HG03175 (cell line): ENCODE data around the gene PRKAG2.

Experiments
- ATAC-seq: cut with Tn5 transposase; IDR thresholded peaks from one replicate; pipeline ENCODE4 v1.9.1; 2021; ENCODE audit warnings: mild to moderate bottlenecking, moderate library complexity; ENCODE audit not compliant: unreplicated experiment

Gene PRKAG2

DNA sequence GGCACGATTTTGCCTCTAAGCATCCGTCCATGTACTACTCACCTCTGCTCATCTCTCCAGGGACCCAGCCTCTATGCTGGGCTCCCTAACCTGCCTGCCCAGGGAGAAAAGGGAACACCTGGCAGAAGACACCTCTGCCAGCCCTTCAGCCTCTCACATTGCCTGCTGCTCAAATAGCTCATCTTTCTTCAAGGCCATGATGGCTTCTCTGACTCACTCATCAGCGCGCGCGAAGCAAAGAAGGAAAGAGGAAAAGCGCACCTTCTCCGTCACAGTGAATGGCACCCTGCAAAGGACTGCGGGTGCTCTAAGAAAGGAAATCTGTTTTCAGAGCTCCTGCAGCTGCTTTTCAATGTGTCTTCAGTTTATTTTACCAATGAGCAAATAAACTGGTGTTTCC lies 174.0 kb downstream of the PRKAG2 start:
- no peak for ATAC-seq

DNA sequence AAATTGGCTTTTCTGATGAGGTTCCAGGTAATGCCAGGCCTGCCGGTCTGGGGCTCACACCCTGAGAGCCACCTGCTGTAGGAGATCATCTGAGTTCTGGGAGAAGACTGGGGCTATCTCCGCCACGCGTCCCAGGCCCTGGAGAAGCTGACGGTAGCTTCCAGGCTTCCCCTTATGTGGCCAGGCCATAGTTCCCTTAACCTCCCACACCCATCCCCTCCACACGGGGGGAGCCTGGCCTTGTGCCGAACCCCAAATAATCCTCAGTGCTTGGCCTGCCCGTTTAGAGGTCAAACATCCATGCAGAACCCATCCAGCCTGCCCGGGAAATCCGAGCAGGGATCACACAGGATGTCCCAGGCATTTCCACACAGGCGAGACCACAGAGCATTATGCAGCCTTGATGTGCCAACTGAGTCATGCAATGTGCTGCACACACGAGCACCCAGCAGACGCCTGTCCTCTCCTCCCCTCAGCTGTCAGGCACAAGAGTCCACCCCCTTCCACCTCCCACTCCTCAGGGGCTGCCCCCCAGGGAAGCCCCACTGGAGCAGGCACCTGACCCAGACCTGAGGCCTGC lies 176.2 kb downstream of the PRKAG2 start:
- ATAC-seq, result no peak

DNA sequence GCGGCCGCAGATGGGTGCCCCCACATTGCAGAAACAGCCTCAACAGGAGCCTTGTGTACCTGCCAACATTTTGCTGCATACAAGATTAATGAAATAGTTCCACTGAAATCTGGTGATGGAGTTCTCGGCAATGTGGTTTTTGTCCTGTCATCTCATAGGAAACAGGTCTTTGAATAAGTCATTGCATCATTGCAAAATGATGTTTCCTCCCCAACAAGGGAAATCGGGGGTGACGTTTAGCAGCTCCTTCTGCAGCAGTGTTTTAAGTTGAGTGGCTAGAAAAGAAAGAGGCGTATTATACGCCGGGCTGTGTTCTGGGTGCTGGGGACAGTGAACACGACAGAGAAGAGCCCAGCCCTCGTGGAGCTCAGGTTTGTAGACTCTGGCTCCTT lies 177.0 kb downstream of the PRKAG2 start:
- ATAC-seq, result no peak

GRCh38 chr7:151699147-151699927 lies 177.6 kb downstream of the PRKAG2 start:
- ATAC-seq, result no peak

DNA sequence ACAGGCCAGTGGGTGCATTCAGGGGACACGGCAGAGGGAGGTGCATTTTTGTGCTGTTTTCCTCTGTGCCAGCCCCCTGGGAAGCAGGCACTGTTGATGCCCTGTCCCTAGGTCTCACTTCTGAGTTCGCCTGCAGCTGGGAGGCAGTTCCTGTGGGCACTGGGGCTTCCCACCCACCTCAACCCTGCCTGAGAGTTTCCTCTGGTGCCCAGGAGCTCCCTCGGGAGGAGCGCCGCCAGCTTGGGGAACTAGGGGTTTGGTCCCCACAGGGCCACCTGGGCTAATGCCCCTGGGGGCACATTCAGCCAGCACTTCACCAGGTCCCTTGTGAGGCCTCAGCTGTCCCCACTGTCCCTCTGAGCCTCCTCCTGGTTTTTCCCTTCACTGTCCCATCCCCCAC lies 179.0 kb downstream of the PRKAG2 start:
- no peak for ATAC-seq

GRCh38 chr7:151697515-151697895 lies 179.4 kb downstream of the PRKAG2 start:
- ATAC-seq, result no peak

DNA sequence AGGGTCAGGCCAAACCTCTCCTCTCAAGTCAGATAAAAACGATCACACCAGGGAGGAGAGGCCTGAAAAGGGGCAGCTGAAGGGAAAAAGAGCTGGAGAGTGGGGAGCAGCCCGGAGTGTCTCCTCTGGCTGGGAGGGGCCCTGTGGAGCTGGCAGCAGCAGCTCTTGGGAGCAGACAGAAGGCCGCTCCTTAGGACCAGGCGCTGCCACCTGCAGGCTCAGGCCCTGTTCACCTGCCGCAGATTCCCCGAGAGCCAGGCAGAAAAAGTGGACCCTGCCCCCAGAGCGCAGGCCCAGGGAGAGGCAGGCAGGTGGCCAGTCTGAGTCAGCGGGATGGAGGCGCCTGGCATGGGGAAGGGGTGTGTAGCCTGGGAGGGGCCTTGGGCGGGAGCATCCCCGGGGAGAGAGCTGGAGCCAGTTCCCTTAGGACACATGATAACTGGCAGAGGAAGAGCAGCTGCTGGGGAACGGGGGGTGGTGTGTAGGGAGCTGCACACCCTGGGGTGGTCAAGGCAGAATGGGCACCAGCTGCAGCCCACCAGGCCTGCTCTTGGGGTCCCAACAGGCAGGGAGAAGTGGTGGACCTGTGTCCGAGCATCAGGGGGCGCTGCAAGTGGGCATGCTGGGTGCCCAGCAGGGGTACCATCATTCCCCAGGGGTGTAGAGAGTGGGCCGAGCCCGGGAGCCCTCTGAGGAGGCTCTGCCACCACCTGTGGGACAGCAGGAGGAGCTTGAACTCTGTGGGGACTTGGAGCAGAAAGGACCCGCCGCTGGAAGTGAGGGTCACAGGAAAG lies 180.0 kb downstream of the PRKAG2 start:
- no peak for ATAC-seq

DNA sequence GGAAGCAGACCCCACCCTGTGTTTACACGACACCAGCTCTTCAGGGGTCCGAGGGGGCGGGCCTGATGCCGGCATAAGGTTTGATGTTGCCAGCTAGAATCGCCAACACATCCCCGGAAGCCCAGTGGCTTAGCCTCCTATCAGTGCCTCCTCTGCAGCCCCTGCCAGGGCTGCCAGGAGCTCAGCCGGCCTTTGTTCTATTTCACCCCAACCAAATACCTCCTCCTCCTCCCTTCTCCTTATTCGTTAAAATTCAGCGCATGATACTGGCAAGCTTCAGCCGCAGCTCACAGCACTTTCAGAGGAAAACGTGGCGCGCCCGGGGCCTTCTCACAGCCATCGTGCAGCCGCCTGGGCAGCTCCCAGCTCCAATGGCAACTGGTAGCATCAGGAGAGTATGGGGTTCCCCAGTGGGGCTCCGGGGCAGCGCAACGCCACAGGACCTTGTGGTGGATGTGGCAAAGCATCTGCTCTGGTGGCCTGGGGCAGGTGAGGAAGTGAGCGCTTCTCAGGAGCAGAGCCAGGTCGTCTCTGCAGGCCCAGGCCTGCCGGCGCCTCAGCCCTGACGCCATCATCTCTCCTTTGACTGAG lies 180.9 kb downstream of the PRKAG2 start:
- no peak for ATAC-seq

DNA sequence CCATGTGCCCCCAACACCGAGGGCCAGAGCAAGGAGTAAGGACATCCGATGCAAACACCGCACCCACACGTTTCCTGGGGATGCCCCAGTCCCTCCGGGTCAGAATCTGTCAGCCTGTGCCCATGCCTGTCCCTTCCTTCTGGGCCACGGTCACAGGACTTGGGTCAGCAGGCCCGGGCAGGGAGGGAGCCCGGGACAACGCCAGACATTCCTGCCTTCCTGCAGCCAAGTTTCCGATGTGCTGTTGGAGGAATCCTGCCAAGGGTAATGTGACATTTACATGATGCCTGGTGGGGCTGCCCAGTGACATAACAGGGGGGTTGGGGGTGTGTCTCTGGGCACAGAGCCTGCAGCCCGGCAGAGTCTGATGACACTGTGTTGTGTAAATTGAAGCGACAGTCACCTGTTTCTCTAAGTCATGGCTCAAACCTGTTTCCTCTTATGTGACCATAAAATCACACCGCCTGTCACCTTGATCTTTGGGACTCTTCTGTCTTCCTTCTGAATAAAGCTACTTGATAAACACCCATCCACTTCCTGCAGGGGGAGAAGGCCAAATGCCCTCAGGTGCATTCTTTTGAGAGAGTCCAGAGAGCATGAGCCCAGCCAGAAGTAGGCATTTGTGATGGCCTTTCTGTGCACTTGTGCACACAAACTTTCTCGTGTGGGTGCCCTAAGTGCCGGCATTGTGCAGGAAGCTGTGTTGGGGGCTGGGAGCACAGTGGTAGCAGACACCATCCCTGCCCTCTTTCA lies 181.9 kb downstream of the PRKAG2 start:
- no peak for ATAC-seq

DNA sequence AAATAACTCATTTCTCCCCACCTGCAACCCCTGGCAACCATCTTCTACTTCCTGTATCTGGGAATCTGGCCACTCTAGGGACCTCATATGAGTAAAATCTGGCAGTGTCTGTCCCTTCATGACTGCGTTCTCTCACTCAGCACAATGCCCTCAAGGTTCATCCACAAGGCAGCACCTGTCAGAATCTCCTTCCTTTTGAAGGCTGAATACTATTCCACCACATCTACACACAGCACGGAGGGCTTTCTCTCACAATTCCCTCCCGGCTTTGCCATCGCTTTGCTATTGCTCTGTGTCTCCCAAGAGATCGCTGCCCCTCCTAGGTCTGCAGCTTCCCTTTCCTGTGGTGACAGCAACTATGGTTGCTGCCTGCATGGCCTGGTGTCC lies 182.5 kb downstream of the PRKAG2 start:
- ATAC-seq, result no peak

- ATAC-seq, result no peak
These were observed 183.8 kb downstream of the PRKAG2 start for GRCh38 chr7:151693140-151693539.

DNA sequence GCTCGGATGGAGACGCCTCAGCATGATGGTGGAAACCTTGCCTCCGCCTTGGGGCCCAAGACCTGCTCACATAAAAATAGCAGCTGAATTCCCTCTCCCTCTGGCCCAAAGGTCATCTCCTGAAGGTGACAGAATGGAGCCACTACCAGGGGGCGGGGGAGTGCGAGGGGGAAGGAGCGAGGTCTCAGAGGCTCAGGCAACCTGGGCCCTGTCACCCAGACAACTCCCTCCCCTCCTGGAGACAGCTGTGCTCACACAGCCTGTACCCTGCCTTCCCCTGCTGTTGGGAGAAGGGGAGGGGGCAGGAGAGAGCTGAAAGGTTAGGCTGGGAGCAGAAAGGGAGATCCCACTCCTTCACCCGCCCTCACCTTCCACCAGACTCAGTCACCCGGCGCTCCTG lies 184.2 kb downstream of the PRKAG2 start:
- no peak for ATAC-seq

DNA sequence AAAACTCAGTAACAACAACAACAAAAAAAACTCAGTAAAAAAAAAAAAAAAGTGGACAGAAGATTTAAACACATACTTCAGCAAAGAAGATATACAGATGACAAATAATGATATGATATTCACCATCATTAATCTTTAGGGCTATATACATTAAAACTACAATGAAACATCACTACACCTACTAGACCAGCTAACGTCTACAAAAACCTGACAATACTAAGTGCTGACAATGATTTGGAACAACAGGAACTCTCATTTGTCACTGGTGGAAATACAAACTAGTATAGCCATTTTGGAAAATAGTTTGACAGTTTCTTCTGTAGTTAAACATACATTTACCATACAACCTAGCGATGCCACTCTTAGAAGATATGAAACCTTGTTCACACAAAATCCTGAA lies 185.5 kb downstream of the PRKAG2 start:
- no peak for ATAC-seq

DNA sequence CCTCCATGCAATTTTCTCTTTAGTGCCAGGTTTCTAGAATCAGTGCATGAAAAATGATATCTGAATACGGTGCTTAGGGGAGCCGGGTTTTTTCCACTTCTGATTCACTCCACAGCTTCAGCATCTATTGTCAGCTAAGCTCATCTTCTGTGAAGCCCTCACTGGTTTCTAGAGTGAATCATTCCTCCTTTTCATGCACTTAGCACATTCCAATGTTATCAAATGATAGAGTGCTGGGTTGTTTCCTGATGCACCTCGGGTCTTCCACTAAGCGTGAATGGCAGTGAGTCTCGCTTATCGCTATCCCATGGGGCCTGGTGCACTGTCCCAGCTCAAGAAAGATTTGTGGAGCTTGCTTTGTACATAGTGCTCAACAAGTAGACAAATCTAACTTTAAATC lies 186.3 kb downstream of the PRKAG2 start:
- ATAC-seq, result no peak

DNA sequence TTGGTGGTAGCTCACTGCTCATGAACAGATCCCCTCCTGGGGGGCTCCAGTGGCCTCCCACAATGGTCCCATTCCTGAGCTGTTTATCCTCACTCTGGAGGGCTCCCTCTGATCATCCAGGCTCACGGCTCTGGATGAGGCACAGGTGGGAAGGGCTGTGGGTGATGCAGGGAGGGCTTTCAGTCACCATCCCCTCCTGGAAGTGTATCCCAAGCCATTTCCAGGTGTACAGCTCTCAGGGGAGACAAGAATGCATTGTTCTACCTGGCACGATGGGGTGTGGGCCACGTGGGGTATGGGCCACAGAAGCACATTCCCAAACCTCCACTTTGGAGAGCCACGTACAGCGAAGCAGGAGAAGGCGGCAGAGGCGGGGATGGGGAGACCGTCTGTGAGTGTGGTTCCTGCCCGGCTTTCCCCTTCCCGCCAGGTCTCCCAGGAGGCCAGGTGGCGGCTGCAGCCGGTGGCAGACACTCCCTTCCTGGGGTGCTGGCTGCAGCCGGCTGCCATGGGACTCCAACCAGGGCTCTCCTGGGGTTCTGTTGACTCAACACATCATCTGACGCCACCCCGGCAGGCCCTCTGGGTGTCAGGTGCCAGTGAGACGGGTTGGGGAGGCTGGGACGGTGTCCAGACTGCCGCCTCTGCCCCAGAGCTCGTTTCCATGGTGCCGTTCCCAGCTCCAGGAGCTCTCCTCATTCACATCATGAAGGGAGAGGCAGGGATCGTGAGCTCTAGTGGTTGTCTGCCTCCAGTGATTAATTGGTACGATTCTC lies 187.5 kb downstream of the PRKAG2 start:
- no peak for ATAC-seq

DNA sequence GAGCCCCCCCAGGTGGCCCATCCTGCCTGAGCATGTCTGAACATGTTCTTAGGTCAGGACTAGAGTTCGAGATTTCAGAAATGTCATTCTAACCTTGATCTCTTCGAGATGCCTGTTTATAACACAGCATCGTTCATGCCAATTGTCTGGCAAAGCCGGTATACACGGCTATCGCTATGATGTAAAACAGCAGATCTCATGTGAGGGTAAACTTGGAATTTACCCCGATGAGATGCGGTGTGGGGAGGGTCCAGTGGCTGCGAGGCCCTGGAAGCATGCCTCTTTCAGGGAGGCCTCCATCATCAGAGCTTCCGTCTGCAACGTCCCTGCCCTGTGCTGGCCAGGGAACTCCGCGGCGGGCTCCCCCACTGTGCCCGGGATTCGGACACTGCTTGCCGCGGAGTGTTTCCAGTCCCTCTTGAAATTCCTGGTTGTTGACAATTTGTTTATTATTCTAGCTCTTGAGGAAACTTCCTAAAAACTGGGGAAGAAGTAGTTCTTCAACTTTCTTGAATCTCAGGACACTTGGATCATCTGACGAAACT lies 188.6 kb downstream of the PRKAG2 start:
- no peak for ATAC-seq

DNA sequence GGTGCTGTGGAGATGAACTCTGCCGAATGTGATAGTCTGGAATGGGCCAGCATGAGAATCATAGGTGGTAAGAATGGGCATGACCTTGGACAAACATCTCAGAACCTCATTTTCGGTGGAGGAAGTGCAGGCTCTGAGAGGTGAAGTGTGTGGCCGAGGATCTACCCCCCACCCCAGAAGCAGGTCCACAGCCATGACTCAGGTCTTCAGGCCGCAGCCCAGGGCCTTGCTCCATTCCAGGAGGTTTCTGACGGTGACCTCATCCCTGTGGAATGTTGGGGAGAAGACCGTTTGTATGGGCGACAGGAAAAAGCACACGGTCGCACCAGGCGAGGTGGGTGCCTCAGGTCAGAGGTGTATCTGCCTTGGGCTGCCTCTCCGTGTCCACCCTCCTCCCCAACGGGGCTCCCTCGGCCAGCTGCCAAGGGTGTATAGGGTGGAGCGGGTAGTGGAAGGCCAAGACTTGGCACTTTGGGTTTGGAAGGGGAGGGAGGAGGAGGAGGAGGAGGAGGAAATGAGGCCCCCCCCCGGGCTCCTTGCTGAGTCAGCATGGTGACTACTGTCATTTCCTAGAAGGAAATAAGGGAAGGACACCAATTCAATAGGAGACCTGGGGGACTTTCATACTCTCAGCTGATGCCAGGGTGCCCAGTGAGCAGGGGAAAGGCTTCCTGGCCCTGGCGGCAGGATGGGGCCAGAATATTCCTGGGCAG lies 189.2 kb downstream of the PRKAG2 start:
- no peak for ATAC-seq

DNA sequence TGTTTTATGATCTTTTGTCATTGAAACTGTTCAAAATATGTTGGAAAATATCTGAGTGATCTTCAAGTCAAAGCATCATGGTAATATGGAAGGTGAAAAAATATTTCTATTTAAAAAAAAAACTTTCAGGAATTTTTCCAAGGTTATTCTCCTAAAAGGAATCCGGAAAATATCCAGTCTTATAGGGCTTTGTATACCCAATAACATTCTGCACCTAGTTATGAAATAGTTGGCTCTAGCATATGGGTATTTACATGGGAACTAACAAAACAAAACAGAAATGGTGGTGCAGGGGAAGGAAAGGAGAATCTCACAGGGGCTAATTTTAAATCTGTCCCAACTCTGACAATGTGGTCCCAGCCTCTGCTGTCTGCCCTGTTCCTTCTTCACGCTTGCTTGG lies 190.1 kb downstream of the PRKAG2 start:
- ATAC-seq, result no peak

GRCh38 chr7:151686016-151686766 lies 190.7 kb downstream of the PRKAG2 start:
- ATAC-seq, result no peak
